ENCODE measurements around the gene GOLGA6L10.
"Not testable (repeated sequence)": the region's sequence is repeated elsewhere in the genome, so short reads cannot be mapped to it uniquely, and the experiment has no call there.

The GOLGA6L10 gene

GRCh38 chr15:82317516-82317915, 31.8 kb downstream of the GOLGA6L10 start:
- DNase-seq = not testable (repeated sequence)

GRCh38 chr15:82317091-82317489, 32.2 kb downstream of the GOLGA6L10 start:
- no peak for DNase-seq

- not testable (repeated sequence) for DNase-seq
Observed at GRCh38 chr15:82316247-82317090, 32.8 kb downstream of the GOLGA6L10 start.

- DNase-seq = no peak
Observed at GRCh38 chr15:82315519-82316246, 33.6 kb downstream of the GOLGA6L10 start.

- no peak for DNase-seq
Observed at GRCh38 chr15:82314769-82315518, 34.3 kb downstream of the GOLGA6L10 start.

GRCh38 chr15:82313951-82314768, 35.1 kb downstream of the GOLGA6L10 start:
- not testable (repeated sequence) for DNase-seq

GRCh38 chr15:82313446-82313845, 35.8 kb downstream of the GOLGA6L10 start:
- DNase-seq = no peak

GRCh38 chr15:82312586-82313349, 36.5 kb downstream of the GOLGA6L10 start:
- DNase-seq = peak in 4 of 56 donors; percentile 7 to 37 (median 20)

- DNase-seq = not testable (repeated sequence)
Observed at GRCh38 chr15:82311321-82311720, 38.0 kb downstream of the GOLGA6L10 start.

- DNase-seq = no peak
Observed at GRCh38 chr15:82309802-82310201, 39.5 kb downstream of the GOLGA6L10 start.

- no peak for DNase-seq
Observed at GRCh38 chr15:82307714-82308081, 41.6 kb downstream of the GOLGA6L10 start.

- no peak for DNase-seq
Observed at GRCh38 chr15:82306791-82307713, 42.2 kb downstream of the GOLGA6L10 start.

- no peak for DNase-seq
Observed at GRCh38 chr15:82305621-82306048, 43.6 kb downstream of the GOLGA6L10 start.

GRCh38 chr15:82304778-82305090, 44.5 kb downstream of the GOLGA6L10 start:
- DNase-seq = no peak

GRCh38 chr15:82303956-82304777, 45.1 kb downstream of the GOLGA6L10 start:
- no peak for DNase-seq

GRCh38 chr15:82301296-82302016, 47.8 kb downstream of the GOLGA6L10 start:
- no peak for DNase-seq

GRCh38 chr15:82300883-82301282, 48.4 kb downstream of the GOLGA6L10 start:
- DNase-seq = no peak

All from amygdala (tissue), 56 donors.